ENCODE results near the gene SULT2B1.

Gene SULT2B1

GRCh38 chr19:48634424-48635262, 82.7 kb downstream of the SULT2B1 start:
- DNase-seq (ENCODE audit: low read depth) = peak; percentile 86

- peak; percentile 62 for DNase-seq (ENCODE audit: low read depth)
Measured at GRCh38 chr19:48635263-48635965, 83.4 kb downstream of the SULT2B1 start.

DNA sequence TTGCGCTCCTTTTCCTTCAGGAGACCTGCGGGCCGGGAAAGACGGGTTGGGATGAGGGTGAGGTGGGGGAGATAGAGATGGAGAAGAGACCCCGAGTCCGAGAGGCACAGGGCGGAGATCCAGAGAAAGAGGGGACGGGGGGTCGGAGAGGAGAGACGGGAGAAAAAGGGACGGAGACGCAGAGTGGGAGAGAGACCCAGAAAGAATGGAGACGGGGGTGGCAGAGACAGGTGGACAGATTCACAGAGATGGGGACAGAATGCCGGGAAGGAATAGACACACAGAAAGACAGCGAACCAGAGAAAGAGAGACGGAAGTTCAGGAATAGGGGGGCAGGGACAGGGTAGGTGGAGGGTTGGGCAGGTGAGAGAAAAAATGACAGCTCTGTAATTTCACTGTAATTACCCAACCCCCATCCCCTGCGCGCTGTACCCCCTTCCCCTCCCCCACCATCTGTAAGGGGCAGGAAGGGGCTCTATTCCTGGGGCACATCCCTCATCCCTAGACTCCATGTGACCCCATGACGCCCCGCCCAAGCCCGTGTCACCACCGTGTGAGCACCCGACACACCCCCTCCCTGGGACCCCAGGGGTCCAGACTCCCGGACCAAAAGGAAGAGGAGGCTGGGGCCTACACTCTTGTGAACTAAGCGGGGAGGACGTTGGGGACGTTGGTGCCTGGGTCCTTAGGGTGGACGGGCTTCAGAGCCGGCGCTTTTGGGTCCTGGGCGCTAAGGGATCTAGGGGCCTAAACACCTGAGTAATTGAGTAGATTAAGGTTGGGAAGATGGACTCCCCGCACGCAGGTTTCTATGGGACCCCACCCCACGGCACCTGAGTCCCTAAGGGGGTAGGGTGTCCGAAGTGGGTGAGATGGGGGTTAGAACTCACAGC, 84.2 kb downstream of the SULT2B1 start:
- no peak for DNase-seq (ENCODE audit: low read depth)

DNA sequence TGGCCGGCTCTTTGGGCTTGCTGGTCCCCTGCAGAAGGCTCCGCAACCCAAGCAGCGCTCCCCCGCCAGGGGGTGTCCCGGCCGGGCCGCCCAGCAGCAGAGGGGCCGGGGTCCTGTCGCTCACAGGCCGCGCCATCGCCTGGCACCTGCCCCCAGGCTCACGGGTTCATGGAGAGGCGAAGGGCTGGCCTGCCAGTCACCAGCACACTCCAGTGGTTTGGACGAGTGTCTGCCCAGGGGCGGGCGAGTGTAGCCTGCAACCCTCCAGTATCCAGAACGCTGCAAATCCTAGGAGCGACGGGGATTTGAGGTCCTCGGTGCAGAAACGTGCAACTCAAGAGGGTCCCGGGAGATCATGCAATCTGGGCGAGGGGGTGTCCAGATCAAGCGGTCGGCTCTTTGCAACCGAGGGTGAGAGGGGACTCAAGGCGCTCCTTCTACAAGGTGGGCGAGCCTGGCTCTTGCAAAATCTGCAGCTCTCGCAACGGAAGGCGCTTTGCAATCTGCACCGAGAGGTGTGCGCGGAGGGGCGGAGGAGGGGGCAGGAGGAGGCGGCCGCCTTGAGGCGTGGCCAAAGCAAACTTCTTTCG, 85.0 kb downstream of the SULT2B1 start, which contains the start of gene DBP:
Gene DBP, minus strand, starts transcription at position 521 of the 590 bp plus-strand sequence. Its CDS starts 385 bp downstream, at position 136.
- DNase-seq (ENCODE audit: low read depth) = no peak

GRCh38 chr19:48637449-48637947, 85.5 kb downstream of the SULT2B1 start:
- peak; percentile 100 for DNase-seq (ENCODE audit: low read depth)

DNA sequence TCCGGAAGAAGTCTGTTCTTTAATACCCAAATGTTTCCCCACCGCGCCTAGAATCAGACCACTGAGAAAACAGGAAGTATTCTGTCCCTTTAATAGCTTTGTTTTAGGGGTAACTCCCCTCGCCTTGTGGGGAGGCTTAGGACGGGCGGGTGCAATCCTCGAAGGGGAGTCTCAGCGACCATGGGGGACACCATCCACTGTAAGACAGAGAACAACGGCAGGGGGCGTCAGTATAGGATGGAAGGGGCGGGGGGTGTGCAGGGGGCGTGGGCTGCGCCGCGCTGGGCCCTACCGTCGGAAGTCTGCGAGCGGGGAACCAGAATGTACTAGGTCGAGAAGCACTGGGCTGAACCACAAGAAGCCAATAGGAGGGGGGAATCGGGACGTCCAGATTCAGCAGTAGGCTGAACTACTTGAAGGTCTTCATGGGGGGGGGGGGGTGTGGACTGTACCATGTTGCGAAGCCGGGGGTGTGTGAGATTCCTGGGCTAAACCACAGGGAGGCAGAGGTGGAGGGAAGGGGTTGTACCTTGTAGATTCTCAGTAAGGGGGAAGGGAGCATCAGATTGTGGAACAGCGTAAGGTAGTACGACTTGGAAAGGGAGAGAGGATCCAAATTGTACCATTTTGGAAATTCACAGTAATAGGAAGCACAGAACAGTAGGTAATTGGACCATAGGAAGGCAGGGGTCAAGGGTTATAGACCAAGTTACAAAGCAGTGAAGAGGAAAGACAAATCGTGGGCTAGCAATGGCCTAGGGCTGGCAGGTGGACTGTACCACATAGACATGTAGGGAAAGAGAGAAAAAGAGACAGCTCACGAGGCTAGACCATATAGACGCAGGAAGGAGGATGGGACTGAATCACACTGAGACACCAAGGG, 86.2 kb downstream of the SULT2B1 start:
- DNase-seq (ENCODE audit: low read depth) = peak; percentile 83

GRCh38 chr19:48638831-48639381, 86.9 kb downstream of the SULT2B1 start:
- DNase-seq (ENCODE audit: low read depth) = no peak

- DNase-seq (ENCODE audit: low read depth) = no peak
Measured at GRCh38 chr19:48639483-48640375, 87.8 kb downstream of the SULT2B1 start.

- DNase-seq (ENCODE audit: low read depth) = no peak
Measured at GRCh38 chr19:48641850-48642249, 89.9 kb downstream of the SULT2B1 start.

DNA sequence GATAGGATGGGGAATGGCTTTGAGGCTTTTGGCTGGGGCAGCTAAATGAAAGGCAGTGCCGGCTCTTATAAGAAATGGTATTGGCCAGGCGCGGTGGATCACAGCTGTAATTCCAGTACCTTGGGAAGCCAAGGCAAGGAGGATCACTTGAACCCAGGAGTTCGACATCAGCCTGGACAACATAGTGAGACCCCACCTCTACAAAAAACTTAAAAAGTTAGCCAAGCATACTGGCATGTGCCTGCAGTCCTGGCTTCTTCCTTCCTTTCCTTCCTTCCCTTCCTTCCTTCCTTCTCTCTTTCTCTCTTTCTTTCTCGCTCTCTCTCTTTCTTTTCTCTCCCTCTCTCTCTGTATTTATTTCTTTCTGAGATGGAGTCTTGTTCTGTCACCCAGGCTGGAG, 90.9 kb downstream of the SULT2B1 start:
- no peak for DNase-seq (ENCODE audit: low read depth)

DNA sequence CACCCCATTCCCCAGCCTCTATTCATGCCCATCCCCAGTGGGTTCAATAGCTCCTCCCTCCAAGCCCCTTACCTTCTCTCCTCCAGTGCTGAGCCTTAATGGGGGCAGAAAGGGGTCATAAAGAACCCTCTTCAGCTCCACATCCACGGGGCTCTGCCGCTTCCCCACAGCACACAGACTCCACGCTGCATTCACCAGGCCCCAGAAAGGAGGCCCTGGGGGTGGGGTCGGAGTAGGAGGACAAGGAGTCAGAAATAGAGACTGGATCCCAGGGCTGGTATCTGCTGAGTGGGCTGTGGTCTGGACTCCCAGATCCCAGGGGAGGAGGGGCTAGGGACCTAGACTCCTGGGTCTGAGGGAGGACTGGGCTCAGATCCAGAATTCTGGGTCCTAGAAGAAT, 92.4 kb downstream of the SULT2B1 start:
- no peak for DNase-seq (ENCODE audit: low read depth)

DNA sequence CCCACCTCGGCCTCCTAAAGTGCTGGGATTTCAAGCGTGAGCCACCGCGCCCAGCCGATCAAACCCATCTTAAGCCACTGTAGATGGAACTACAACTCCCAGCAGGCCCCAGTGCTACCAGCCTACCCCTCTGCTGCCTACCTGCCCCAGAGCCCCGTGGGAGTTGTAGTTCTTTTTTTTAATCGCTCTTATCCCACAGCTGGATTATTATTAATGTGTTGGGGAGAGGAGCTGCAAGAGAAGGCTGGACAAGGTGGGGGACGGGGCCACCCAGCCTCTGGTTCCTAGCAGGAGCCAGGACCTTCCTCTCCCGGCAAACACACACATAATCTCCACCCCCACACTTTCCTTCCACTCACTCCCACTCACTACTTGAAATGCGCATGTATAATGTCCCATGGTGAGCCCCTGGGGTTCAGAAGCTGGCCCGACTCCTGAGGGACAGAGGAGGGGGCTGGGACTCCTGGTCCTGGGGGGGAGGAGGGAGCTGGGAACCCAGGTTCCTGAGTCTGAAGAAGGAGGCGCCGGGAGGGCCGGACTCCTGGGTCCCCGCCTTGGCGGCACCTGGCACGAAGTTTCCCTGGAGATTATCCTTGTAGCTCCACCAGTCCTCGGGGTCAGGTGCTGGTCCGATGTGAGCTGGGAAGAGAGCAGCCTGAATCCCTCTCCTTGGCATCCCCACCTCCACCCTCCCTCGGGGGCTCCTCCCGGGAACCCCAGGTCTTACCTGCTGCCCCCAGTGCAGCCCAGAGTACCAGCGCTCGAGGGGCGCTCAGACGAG, 93.1 kb downstream of the SULT2B1 start:
- DNase-seq (ENCODE audit: low read depth) = peak; percentile 60

DNA sequence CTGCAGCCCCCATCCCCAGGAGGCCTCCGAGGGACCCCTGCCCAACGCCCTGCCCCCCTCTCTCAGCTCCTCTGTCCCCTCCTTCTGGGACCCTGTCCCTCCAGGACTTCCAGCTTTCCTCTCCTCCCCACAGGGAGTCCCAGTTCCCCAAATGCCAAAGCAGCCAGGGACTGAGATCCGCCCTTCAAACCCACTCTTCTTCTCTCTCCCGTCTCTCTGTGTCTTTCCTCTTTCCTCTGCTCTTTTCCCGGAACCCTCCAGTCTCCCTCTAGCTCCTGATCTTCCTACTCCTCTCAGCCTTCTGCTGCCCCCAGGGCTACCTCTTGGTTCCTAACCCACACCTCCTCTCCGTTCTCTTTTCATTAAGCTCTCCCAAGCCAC, 93.6 kb downstream of the SULT2B1 start:
- no peak for DNase-seq (ENCODE audit: low read depth)

DNA sequence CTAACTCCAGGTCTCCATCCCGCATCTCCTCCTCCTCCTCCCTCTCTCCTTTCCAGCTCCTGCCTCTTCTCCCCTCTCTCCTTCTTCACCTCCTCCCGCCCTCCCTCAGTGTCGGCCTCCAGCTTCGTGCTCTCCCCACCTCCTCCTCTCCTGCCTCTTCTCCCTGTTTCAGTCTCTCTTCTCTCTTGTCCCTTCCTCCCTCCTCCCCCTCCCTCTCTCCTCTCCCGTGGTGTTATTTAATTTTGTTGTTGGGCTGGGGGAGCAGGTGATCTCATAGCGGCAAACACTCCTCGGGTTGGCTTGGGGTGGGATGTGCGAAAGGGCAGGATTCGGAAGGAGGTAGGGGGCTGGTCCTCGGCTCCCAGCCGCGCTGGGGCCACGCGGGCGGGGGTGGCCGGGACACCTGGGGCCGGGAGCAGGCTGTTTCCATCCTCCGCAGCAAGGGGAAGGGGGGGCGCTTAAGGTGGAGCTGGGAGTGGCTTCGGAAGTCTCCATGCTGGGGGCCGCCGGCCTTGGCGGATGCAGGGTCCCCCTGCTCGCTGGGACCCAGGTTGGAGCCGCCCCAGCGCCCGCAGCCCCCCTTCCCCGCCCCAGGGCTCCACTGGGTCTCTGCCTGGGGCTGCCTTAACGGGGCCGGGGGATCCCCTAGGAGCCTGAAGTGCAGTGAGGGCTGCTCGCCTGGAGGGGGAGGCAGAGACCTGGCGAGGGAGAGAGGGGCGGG, 94.2 kb downstream of the SULT2B1 start, which contains the start of gene CA11:
Gene CA11, minus strand, starts transcription at position 187 of the 721 bp plus-strand sequence. CDS start 555 bp downstream, outside the sequence.
- DNase-seq (ENCODE audit: low read depth) = peak; percentile 86

- no peak for DNase-seq (ENCODE audit: low read depth)
Measured at GRCh38 chr19:48646722-48647216, 94.8 kb downstream of the SULT2B1 start.

- DNase-seq (ENCODE audit: low read depth) = no peak
Measured at GRCh38 chr19:48648134-48648533, 96.2 kb downstream of the SULT2B1 start.
